ENCODE results near the gene PRAMEF1.
A peak's percentile ranks its signal among the peaks of the same experiment; 100 is the strongest.
"Not testable (repeated sequence)": the region's sequence is repeated elsewhere in the genome, so short reads cannot be mapped to it uniquely, and the experiment has no call there.

The PRAMEF1 gene

DNA sequence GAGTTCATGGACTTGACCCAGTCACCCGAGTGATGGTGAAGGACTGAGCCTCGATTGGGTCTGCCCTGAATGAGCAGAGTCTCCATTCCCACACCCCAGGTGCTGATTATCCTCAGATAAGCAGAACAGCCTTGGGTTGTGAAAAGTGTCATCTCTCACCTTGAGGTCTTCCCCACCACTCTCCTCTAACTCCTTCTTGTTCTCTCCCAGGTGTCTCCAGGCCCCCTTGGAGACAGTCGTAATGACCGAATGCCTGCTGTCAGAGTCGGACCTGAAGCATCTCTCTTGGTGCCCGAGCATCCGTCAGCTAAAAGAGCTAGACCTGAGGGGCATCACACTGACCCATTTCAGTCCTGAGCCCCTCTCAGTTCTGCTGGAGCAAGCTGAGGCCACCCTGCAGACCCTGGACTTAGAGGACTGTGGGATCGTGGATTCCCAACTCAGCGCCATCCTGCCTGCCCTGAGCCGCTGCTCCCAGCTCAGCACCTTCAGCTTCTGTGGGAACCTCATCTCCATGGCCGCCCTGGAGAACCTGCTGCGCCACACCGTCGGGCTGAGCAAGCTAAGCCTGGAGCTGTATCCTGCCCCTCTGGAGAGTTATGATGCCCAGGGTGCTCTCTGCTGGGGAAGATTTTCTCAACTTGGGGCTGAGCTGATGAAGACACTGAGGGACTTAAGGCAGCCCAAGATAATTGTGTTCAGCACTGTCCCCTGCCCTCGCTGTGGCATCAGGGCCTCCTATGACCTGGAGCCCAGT lies 14.2 kb upstream of the PRAMEF1 start:
- DNase-seq = no peak

DNA sequence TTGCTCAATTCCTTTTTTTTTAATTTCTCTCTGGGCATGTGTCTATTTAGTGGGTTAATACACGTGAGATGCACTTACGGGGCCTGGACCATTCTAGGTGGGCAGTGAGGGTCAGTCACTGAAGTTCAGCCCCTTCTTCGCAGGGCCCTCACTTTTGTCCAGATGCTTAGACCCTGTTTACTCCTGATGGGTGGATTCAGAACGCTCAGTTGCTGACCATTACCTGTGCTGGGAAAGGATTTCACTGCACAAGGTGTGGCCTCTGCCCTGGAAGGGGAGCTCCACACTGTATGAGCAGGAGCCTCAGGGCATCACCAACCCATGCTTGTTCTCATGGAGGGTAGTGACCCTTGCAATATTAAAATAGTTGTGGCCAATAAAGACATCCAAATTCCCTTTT lies 13.1 kb upstream of the PRAMEF1 start:
- no peak for DNase-seq

DNA sequence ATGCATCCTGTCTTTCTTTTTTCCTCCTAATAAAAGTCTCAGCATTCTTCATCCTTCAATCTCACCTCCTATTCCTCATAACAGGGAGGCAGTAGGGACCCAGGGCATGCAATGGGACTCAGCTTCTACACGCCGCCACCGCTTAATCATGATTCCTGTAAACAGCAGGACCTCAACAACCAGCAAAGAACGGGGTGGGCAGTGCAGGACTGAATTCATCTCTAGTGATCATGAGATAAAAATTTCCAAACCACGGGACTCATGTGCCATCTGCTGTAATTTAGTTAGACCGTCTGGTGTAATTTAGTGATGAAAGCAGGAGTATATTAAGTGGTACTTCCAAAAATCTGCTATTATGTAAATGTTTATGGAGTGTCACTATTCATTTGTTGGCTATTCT lies 12.3 kb upstream of the PRAMEF1 start:
- DNase-seq = no peak

DNA sequence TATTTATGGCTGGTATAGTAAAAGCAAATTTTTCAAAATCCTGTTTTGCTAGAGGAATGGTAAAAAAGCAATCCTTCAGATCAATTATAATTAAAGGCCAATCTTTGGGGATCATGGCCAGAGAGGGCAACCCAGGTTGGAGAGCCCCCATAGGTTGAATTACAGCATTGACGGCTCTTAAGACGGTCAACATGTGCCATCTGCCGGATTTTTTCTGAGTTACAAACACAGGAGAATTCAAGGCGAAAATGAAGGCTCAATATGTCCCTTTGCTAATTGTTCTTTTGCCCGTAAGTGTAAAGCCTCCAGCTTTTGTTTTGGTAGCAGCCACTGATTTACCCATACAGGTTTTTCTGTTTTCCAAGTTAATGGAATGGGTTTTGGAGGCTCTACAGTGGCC lies 9.7 kb upstream of the PRAMEF1 start:
- DNase-seq = peak; percentile 1

DNA sequence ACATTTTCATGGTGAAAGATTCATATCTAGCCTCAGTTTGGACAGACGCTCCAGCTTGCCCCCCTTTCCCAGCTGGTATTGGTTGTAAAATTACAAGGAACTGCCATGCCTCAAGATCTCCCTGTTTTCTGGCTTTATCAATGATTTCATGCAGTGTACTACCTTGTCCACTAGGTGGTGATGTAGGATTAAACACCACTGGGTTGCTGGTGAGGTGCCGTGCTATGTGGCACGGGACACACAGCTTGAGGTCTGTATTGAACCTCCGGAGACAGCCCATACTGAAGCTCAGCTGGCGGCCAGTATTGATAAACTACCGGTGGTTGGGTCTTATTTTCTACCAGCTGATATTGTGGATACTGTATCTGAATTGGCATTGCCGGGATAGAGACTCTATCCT lies 7.4 kb upstream of the PRAMEF1 start:
- peak; percentile 0 for DNase-seq

DNA sequence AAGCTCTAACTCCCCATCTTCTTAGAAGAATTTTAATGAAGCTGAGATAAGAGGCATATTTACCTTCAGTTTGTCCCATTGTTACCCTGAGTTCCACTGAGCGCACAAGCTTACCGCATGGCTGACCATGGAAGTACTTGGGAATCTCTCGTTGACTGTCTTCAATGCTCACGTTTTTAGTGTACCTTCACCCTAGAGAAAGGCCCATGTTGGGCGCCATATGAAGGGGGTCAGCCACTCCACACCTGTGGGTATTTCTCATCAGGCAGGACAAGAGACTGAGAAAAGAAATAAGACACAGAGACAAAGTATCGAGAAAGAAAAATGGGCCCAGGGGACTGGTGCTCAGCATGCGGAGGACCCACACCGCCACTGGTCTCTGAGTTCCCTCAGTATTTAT lies 6.5 kb upstream of the PRAMEF1 start:
- not testable (repeated sequence) for DNase-seq

DNA sequence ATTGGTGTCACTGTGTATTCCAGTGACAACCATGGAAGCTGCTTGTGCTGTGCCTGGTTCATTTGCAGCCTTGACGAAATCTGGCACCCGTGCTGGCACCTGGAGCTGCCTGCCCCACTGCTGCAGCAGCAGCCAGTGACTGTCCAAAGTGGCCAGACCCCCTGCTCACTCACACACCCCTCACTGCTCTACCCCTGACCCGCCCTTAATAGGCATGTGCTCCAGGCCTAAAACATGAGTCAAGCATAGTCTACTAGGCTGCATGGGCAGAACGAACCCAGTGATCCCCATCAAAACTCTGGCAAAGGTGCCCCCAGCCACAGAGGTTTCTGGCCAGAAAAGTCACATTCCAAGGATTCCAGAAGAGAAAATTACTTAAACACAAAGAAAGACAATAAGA lies 7.7 kb downstream of the PRAMEF1 start:
- DNase-seq = no peak

DNA sequence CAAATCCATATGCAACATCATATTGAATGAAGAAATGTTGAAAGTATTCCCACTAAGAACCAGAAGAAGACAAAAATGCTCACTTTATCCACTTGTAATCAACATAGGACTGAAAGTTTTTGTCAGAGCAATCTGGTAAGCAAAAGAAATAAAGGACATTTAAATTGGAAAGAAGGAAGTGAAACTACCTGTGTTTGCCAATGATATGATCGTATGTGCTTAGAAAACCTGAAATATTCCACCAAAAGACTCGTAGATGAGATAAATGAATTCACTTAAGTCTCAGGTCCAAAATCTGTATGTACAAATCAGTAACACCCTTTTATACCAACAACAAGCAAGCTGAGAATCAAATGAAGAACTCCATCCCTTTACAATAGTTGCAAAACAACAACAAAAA lies 8.5 kb downstream of the PRAMEF1 start:
- no peak for DNase-seq

DNA sequence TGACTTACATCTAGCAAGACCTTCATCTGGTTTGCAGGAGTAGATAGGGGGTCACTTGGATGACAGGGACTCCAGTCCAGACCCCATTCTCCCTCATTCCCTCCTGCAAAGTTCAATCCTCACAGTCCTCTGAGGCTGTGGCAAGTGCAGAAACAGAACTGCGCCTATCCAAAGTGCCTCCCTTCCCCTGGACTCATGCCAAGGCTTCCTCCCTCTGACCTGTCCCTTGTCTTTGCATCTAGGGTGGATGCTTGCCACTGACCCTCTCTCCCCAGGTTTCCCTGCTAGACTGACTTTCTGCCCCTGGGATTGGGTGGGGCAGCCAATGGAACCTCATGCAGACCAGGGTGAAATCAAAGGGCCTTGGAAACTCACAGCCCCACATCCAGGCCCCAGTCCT lies 18.7 kb downstream of the PRAMEF1 start:
- DNase-seq = no peak

DNA sequence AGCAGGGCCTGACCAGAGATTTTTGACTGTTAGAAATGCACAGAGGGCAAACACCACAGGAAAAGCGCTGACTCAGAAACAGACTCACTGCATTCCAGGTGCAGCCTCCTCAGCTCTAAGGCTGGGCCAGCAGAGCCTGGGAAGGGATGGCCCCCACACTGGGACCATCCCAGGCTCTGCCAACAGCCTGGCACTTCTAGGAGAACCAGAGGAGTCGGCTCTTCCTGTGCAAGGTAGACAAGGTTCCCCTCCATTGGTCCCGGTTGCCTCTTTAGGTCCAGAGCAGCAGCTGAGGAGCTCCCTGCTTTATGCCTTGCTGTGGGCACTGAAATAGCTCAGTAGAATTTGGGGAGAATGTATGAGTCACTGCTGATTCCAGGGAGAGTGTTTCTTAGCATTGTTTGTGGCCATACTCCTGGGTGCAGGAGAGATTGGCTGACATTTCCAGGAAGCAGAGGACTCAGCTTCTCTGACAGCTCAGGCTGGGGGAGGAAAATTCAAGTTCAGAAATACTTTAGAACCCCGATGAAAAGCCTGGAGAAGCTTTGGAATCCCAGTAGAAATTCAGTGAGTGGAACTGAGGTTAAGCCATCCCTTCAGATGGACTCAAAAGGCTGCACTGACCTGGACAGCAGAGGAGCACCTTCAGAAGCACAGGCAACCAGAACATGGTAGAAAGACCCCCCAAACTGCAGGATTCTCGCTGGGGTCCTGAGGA lies 19.7 kb downstream of the PRAMEF1 start:
- DNase-seq = no peak

DNA sequence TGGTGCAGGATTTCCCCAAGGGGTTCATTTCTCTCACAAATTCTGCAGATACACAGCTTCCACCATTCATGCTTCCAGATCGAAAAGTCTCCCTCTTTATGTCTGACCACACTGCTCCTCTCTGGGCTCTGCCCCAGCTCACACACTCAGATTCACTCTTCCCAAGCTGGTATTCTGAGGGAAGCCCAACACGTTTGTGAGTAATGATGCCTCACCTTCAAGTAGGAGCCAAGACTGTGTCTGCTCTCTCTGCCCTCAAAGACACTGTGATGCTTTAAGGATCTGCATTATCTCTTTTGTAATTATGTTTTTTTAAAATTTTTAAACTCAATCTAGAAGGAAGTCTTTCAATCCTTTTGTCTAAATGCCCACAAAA lies 20.2 kb downstream of the PRAMEF1 start:
- DNase-seq = no peak

DNA sequence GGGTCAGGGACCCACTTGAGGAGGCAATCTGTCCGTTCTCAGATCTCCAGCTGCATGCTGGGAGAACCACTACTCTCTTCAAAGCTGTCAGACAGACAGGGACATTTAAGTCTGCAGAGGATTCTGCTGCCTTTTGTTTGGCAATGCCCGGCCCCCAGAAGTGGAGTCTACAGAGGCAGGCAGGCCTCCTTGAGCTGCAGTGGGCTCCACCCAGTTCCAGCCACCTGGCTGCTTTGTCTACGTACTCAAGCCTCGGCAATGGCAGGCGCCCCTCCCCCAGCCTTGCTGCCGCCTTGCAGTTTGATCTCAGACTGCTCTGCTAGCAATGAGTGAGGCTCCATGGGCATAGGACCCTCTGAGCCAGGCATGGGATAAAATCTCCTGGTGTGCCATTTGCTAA lies 27.9 kb downstream of the PRAMEF1 start:
- not testable (repeated sequence) for DNase-seq

DNA sequence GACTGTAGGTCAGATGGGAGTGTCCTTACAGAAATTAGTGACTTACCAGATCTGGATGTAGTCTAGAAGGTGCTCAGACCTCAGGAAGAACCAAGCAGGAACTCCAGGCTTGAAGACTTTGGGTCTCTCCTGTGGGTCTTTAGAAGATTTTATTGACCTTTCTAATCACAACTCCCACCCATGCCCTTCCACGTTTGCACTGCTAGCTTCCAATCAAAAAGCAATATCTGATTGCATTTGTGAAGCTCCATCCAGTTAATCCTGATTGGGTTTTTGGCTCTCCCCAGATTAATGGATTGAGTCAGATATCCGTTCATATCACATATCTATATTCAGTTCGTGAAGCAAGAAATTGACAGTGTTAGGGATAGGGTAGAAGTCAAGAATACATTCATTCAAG lies 40.1 kb downstream of the PRAMEF1 start, which contains the start of gene PRAMEF11:
Gene PRAMEF11 (minus strand): TSS at position 101 of the 400 bp plus-strand sequence. CDS start 2,621 bp downstream, outside the sequence.
- not testable (repeated sequence) for DNase-seq

DNA sequence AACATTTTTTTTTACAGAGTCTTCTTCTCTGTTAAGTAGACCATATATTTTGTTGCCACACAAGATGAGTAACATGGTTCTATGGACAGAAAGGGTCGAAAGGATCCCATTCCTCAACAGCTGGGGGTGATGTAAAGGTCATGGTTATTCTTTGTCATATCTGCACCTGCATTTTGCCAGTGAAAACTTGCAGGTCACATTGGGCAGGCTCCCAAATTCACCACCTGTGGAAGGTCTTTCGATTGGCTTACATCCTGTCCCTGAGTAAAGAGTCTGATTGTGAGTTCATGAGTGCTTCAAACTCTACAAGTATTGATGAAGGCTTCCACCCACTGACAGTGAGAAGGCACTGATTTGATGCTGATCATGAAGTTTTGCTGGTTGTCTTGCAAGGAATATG lies 42.1 kb downstream of the PRAMEF1 start:
- not testable (repeated sequence) for DNase-seq
